PFSK-1 (cell line): ENCODE results near the gene FYN.

ENCODE experiments used
- POLR2AphosphoS5 ChIP-seq: IDR thresholded peaks from 2 replicates; pipeline ENCODE4 v1.6.1; 2012; ENCODE audit warnings: low read depth, mild to moderate bottlenecking, control low read depth, low read length, moderate library complexity
- SIN3A ChIP-seq: IDR thresholded peaks from 2 replicates; pipeline ENCODE4 v1.6.1; 2012; ENCODE audit warnings: mild to moderate bottlenecking, low read length, moderate library complexity, borderline replicate concordance; ENCODE audit not compliant: insufficient read depth
- TF ChIP-seq, protein P1 (sequence below), 2 experiments: IDR thresholded peaks; 2 replicates each; pipeline versions ENCODE4 v1.6.1 to v1.8.0; 2011 to 2012; ENCODE audit warnings: low read depth in 2 of 2, low read length in 2 of 2, control low read depth in 1 of 2, inconsistent platforms in 1 of 2, mild to moderate bottlenecking in 1 of 2, moderate library complexity in 1 of 2; ENCODE audit not compliant: insufficient read depth in 1 of 2

DNA sequence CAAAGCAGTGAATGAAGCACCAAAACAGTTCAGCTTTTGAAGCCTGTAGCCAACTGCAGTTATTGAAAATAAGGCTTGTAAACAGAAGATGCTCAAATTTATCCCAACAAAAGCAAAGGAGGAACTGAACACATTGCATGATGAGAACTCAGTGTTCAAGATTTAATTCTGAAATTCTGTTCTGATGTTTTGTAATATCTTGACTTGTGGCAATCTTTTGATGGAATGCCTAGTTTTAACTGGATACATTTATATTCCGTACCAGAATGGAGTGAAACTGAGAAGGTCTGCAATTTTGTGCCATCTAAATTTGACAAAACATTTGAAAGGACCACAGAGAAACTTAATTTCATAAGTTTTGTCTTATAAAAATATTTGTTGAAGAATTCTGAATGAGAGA, 17.5 kb downstream of the FYN start:
- no peak for TF ChIP-seq SIN3A
- TF ChIP-seq, protein P1, sequence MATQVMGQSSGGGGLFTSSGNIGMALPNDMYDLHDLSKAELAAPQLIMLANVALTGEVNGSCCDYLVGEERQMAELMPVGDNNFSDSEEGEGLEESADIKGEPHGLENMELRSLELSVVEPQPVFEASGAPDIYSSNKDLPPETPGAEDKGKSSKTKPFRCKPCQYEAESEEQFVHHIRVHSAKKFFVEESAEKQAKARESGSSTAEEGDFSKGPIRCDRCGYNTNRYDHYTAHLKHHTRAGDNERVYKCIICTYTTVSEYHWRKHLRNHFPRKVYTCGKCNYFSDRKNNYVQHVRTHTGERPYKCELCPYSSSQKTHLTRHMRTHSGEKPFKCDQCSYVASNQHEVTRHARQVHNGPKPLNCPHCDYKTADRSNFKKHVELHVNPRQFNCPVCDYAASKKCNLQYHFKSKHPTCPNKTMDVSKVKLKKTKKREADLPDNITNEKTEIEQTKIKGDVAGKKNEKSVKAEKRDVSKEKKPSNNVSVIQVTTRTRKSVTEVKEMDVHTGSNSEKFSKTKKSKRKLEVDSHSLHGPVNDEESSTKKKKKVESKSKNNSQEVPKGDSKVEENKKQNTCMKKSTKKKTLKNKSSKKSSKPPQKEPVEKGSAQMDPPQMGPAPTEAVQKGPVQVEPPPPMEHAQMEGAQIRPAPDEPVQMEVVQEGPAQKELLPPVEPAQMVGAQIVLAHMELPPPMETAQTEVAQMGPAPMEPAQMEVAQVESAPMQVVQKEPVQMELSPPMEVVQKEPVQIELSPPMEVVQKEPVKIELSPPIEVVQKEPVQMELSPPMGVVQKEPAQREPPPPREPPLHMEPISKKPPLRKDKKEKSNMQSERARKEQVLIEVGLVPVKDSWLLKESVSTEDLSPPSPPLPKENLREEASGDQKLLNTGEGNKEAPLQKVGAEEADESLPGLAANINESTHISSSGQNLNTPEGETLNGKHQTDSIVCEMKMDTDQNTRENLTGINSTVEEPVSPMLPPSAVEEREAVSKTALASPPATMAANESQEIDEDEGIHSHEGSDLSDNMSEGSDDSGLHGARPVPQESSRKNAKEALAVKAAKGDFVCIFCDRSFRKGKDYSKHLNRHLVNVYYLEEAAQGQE (IDR thresholded peaks at IDR 0.05; ENCODE audit: insufficient read depth in 1 of 2, low read depth in 2 of 2, low read length in 2 of 2): no peak
- no peak for TF ChIP-seq POLR2AphosphoS5
